ENCODE results near the gene VAV3. TPM values are rescaled to one million over a fixed set of nuclear protein-coding genes. Genes with fewer than 3 reads are reported as not detected.
"Not testable (repeated sequence)": the region's sequence is repeated elsewhere in the genome, so short reads cannot be mapped to it uniquely, and the experiment has no call there.

The VAV3 gene
- total and polyA plus RNA-seq, 9 of the 15 experiments (the other 6 are each of a cell fraction or from before 2014, with no cell fraction given), result not detected

GRCh38 chr1:107726860-107727259, 238.1 kb downstream of the VAV3 start:
- no peak overlapping the region for H3K4me2 ChIP-seq (ENCODE audit: insufficient read depth, low read length)
- H4K20me1 ChIP-seq (replicated peaks; ENCODE audit: control insufficient read depth, insufficient read depth, low read length), result no peaks in the 10 kb centered on the region
- intact Hi-C loops (cut with micrococcal nuclease), result no loop called here
- no peaks in the 10 kb centered on the region for H3K36me3 ChIP-seq (ENCODE audit: control insufficient read depth, insufficient read depth, low read length)
- in situ Hi-C loops (cut with MboI), result no loop called here
- no peaks in the 10 kb centered on the region for H3K27me3 ChIP-seq (ENCODE audit: control insufficient read depth in 2 of 2, insufficient read depth in 2 of 2, low read length in 2 of 2)
- WGBS (ENCODE audit: insufficient coverage, low coverage, missing lambda C conversion rate), result 3% methylated on average over 2 of the region's 2 CpGs
- no peak for DNase-seq (ENCODE audit: extremely low read depth in 1 of 4, low spot score in 3 of 4)
- BruUV-seq (replicated peaks), result no TSS peak
- no peak for TF ChIP-seq CREB3 (tag; conservative IDR thresholded peaks at IDR 0.05; ENCODE audit: low read depth)
- no peaks in the 10 kb centered on the region for H3K4me1 ChIP-seq (replicated peaks in 1 of 2; ENCODE audit: control insufficient read depth in 2 of 2, insufficient read depth in 2 of 2, low read length in 2 of 2)
- no peaks in the 10 kb centered on the region for H3K79me2 ChIP-seq (ENCODE audit: control insufficient read depth, insufficient read depth, low read length)
- no peak overlapping the region for H3K4me3 ChIP-seq
- H3K27ac ChIP-seq (ENCODE audit: extremely low read depth, low read depth, low read length), result no peak overlapping the region
- no peak overlapping the region for H2AFZ ChIP-seq (ENCODE audit: low read depth, low read length)
- no peaks in the 10 kb centered on the region for H3K9me1 ChIP-seq (ENCODE audit: control insufficient read depth, insufficient read depth, low read length)
- CTCF ChIA-PET (ENCODE audit: low intra/inter-chr PET ratio), result no interaction called here
- no peaks in the 10 kb centered on the region for H3K9me3 ChIP-seq (replicated peaks; ENCODE audit: control insufficient read depth, insufficient read depth, low read depth, low read length)
- no peak for ATAC-seq
- POLR2A ChIA-PET, result no interaction called here
- no peak overlapping the region for H3K9ac ChIP-seq (ENCODE audit: insufficient read depth in 1 of 2, low read depth in 2 of 2, low read length in 2 of 2)
- FAIRE-seq, result no peak

- H3K9ac ChIP-seq (ENCODE audit: insufficient read depth in 1 of 2, low read depth in 2 of 2, low read length in 2 of 2), result no peak overlapping the region
- H2AFZ ChIP-seq (ENCODE audit: low read depth, low read length), result no peak overlapping the region
- H3K4me1 ChIP-seq (replicated peaks in 1 of 2; ENCODE audit: control insufficient read depth in 2 of 2, insufficient read depth in 2 of 2, low read length in 2 of 2), result no peaks in the 10 kb centered on the region
- H3K27me3 ChIP-seq (ENCODE audit: control insufficient read depth in 2 of 2, insufficient read depth in 2 of 2, low read length in 2 of 2), result no peaks in the 10 kb centered on the region
- no peak overlapping the region for H3K27ac ChIP-seq (ENCODE audit: extremely low read depth, low read depth, low read length)
- H3K9me1 ChIP-seq (ENCODE audit: control insufficient read depth, insufficient read depth, low read length), result no peaks in the 10 kb centered on the region
- no peak for ATAC-seq
- TF ChIP-seq SMARCC2 (IDR thresholded peaks at IDR 0.05; ENCODE audit: low read depth) (no peak), CSDE1 (IDR thresholded peaks at IDR 0.05) (no peak), IFI16 (CRISPR knock-in tag; IDR thresholded peaks at IDR 0.05) (no peak), FOXP1 (CRISPR knock-in tag; IDR thresholded peaks at IDR 0.05) (no peak), HMG20A (CRISPR knock-in tag; conservative IDR thresholded peaks at IDR 0.05) (no peak), E2F3 (CRISPR knock-in tag; IDR thresholded peaks at IDR 0.05) (no peak), ETS2 (tag; IDR thresholded peaks at IDR 0.05; ENCODE audit: borderline replicate concordance, poor library complexity, severe bottlenecking) (no peak), ARHGAP35 (IDR thresholded peaks at IDR 0.05; ENCODE audit: partially characterized antibody) (no peak), SNIP1 (IDR thresholded peaks at IDR 0.05; ENCODE audit: low read depth) (no peak), PTRF (tag; IDR thresholded peaks at IDR 0.05) (no peak)
- no peaks in the 10 kb centered on the region for H3K9me3 ChIP-seq (replicated peaks; ENCODE audit: control insufficient read depth, insufficient read depth, low read depth, low read length)
- H3K79me2 ChIP-seq (ENCODE audit: control insufficient read depth, insufficient read depth, low read length), result no peaks in the 10 kb centered on the region
- in situ Hi-C loops (cut with MboI), result no loop called here
- ChIA-PET CTCF (ENCODE audit: low intra/inter-chr PET ratio) (no interaction called here), POLR2A (no interaction called here)
- no peak overlapping the region for H3K4me3 ChIP-seq
- BruUV-seq (replicated peaks), result no TSS peak
- no peak overlapping the region for H3K4me2 ChIP-seq (ENCODE audit: insufficient read depth, low read length)
- no peaks in the 10 kb centered on the region for H4K20me1 ChIP-seq (replicated peaks; ENCODE audit: control insufficient read depth, insufficient read depth, low read length)
- intact Hi-C loops (cut with micrococcal nuclease), result no loop called here
- FAIRE-seq, result no peak
- H3K36me3 ChIP-seq (ENCODE audit: control insufficient read depth, insufficient read depth, low read length), result no peaks in the 10 kb centered on the region
- no peak for DNase-seq (ENCODE audit: extremely low read depth in 1 of 4, low spot score in 3 of 4)
- 0% methylated on average over 1 of the region's 1 CpG for WGBS (ENCODE audit: insufficient coverage, low coverage, missing lambda C conversion rate)
Observed at GRCh38 chr1:107724648-107725047, 240.3 kb downstream of the VAV3 start.

- H3K79me2 ChIP-seq (ENCODE audit: control insufficient read depth, insufficient read depth, low read length); H3K36me3 ChIP-seq (ENCODE audit: control insufficient read depth, insufficient read depth, low read length); FAIRE-seq; CTCF ChIA-PET (ENCODE audit: low intra/inter-chr PET ratio); H3K27ac ChIP-seq (ENCODE audit: extremely low read depth, low read depth, low read length); H2AFZ ChIP-seq (ENCODE audit: low read depth, low read length); ATAC-seq; intact Hi-C loops (cut with micrococcal nuclease); H3K27me3 ChIP-seq (ENCODE audit: control insufficient read depth in 2 of 2, insufficient read depth in 2 of 2, low read length in 2 of 2); POLR2A ChIA-PET; in situ Hi-C loops (cut with MboI); H3K9ac ChIP-seq (ENCODE audit: insufficient read depth in 1 of 2, low read depth in 2 of 2, low read length in 2 of 2); BruUV-seq (replicated peaks); DNase-seq (ENCODE audit: extremely low read depth in 1 of 4, low spot score in 3 of 4); H3K9me3 ChIP-seq (replicated peaks; ENCODE audit: control insufficient read depth, insufficient read depth, low read depth, low read length); H3K4me1 ChIP-seq (replicated peaks in 1 of 2; ENCODE audit: control insufficient read depth in 2 of 2, insufficient read depth in 2 of 2, low read length in 2 of 2); H4K20me1 ChIP-seq (replicated peaks; ENCODE audit: control insufficient read depth, insufficient read depth, low read length); H3K4me2 ChIP-seq (ENCODE audit: insufficient read depth, low read length); H3K9me1 ChIP-seq (ENCODE audit: control insufficient read depth, insufficient read depth, low read length); H3K4me3 ChIP-seq: not testable (repeated sequence)
- 16% methylated on average over 3 of the region's 4 CpGs for WGBS (ENCODE audit: insufficient coverage, low coverage, missing lambda C conversion rate)
Observed at GRCh38 chr1:107720210-107720609, 244.8 kb downstream of the VAV3 start.
